ENCODE results near the gene ALKBH4. TPM values are rescaled to one million over a fixed set of nuclear protein-coding genes. Genes with fewer than 3 reads are reported as not detected.
"Not testable (repeated sequence)": the region's sequence is repeated elsewhere in the genome, so short reads cannot be mapped to it uniquely, and the experiment has no call there.

ALKBH4 gene
- total RNA-seq, 1 experiment from 2014 or later = 16.2 TPM

DNA sequence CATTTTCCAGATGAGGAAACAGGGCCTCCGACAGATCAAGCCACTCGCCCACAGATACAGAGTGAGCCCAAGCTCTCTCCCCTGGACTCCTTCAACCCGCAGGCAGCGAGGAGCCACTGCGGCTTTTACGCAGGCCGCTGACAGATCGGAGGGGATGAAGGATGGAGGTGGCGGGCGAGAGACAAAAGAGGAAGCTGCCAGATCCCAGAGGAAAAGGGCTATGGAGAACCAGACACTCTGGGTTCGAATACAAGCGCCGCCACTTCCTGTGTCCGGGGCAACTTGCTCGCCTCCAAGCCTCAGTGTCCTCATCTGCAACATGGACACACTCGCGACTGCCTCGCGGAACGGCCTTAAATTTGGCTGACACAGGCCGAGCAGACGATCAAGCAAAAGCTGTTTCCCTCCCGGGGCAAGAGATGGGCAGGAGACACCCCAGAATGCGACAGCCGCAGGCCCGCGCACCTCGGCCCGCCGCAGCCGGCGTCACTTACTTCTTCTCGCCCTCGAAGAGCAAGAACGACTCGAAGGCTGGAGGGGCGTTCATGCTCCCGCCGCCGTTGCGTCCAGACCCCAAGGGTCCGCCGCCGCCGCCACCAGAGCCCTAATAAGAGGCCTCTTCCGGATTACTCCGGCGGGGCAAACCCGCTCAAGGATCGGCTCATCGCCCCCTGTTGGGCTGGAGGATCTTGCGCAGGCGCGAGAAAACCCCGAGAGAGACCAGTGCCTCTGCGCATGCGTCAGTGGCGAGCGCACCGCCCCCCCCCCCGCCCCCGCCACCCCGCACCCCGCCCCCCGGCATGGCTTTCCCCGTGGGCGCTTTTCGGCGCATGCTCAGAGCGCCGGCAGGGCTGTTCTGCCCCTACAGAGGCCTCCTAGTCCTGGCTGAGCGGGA, 13.9 kb upstream of the ALKBH4 start, which contains the start of gene POLR2J:
Gene POLR2J, minus strand, starts transcription at position 609 of the 895 bp plus-strand sequence. Its CDS starts 62 bp downstream, at position 547.
- DNase-seq (ENCODE audit: low read depth) = peak; percentile 84

DNA sequence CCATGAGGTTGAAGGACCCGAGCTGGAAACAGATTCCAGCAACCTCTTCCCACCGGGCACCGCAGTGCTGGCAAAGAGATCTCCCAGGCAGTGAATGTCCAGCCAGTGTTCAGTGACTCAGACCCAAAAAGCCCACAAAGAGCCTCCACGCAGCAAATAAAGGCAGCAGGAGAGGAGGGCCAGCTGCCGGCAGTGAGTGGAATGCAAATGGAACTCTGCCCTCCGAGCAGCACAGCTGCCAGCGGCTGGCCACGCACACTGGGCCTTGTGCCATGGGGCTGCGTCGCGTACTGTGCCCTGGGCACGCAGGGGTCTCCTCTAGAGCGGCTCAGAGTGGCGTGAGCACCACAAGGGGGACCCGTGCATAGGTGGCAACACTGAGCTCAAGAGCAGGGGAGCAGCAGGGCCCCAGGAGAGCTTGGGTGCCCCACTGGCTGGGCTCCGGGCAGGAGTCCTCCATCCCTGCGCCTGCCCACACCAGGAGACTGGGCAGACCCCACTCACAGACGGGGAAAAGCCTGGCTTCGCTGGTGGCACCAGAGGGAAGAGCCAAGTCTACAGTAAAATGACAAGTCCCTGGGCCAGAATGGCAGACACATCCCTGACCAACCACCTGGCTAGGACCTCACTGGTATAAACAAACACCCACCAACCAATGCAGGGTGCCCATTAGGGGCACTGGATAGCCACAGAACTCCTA, 10.2 kb upstream of the ALKBH4 start:
- DNase-seq (ENCODE audit: low read depth) = peak; percentile 56

- not testable (repeated sequence) for DNase-seq (ENCODE audit: low read depth)
These were observed 9.5 kb upstream of the ALKBH4 start for GRCh38 chr7:102474116-102474515.

DNA sequence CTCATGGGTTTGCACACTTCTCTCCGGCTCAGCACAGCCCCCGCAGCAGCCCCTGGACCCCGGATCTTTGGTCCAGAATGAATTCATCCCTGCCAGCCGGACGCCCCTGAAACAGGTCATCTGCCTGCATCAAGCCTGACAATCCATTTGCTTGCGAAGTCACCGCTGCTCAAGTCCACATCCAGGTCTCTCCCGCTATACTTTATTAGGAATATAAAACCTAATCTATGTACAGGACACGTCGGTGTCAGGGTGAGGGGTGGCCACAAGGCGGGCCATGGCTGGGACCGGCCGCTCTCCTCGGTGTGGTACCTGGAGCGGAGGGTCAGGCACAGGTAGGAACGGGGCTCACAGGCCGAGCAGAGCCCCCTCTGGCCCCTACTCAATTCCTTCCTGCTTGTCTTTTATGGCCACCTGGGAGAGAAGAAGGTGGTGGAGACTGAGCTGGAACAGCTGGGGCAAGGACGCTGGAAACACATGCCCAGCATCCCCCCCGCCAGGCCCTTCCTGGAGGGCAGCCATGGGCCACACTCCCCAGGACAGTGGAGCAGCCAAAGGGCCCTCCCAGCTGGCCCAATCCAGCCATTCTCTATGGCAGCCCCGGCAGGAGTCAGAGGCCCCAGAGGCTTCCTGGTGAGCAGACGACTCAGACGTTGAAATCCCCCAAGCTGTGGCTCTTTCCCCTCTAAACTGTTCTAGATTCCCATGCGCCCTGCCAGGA, 8.8 kb upstream of the ALKBH4 start:
- no peak for DNase-seq (ENCODE audit: low read depth)

GRCh38 chr7:102472126-102473041, 7.7 kb upstream of the ALKBH4 start:
- DNase-seq (ENCODE audit: low read depth) = no peak

DNA sequence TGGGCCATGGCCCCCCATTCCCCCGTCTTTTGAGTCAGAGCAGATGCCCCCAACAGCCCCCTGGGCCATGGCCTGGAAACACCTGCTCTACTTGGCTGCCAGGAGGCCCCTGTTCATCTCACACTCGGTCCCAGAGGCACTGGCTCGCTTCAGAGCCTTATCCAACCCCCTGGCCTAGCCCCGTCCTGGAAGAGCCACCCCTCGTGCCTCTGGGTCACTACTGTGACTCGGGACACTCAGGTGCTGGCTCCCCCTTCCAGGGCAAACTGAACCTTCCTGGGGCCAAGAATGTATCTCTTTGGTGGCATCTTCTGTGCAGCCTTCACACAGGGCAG, 7.1 kb upstream of the ALKBH4 start:
- DNase-seq (ENCODE audit: low read depth) = no peak

GRCh38 chr7:102469972-102470825, 5.5 kb upstream of the ALKBH4 start:
- DNase-seq (ENCODE audit: low read depth) = no peak

DNA sequence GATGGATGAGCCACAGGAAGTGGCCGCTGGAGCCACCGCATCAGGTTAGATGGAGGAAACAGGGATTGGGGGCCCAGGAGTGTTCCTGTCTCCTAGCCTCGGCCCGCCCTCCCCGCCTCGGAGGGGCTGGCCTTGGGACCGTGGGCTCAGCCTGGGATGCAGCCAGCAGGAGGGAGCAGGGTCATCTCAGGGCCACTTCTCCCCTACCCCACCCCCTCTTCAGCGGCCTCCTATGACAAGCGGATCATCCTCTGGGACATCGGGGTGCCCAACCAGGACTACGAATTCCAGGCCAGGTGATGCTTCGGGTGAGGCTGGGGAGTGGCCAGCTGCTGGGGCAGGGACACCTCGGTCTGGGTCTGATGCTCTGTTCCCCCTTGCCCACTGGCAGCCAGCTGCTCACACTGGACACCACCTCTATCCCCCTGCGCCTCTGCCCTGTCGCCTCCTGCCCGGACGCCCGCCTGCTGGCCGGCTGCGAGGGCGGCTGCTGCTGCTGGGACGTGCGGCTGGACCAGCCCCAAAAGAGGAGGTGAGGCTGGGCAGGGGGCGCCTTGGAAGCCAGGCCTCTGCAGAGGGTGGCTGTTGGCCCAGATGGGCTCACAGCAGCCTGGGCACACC, 4.8 kb upstream of the ALKBH4 start:
- no peak for DNase-seq (ENCODE audit: low read depth)

GRCh38 chr7:102468478-102469350, 4.1 kb upstream of the ALKBH4 start:
- no peak for DNase-seq (ENCODE audit: low read depth)

DNA sequence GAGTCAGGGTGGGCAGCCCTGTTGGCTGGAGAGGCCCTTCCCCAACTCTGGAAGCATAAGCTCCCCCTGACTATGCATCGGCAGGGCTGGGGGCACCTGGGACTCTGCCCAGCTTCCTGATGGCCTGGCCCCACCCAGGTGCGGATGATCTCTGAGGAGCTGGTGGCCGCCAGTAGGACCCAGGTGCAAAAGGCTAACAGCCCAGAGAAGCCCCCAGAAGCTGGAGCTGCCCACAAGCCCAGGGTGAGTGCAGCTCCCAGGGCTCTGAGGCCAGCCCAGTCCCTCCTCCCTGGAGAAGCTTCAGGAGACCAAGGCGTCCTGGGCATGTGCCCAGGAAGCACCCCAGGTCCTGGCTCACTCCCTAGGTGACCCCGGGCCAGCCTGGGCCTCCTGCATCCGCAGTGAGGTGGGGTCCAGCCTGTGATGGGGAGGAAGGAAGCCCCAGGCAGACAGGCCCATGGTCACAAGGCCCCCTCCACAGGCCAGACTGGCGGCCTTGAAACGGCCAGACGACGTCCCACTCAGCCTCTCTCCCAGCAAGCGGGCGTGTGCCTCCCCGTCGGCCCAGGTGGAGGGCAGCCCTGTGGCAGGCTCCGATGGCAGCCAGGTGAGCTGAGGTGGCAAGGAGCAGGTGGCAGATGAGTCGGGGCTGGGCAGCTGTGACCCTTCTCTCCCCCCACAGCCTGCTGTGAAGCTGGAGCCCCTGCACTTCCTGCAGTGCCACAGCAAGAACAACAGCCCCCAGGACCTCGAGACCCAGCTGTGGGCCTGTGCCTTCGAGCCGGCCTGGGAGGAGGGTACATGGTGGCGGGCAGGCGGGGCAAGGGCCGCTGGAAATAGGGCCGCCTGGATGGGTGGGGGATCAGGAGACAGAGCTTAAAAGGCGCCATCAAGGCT, 3.2 kb upstream of the ALKBH4 start:
- no peak for DNase-seq (ENCODE audit: low read depth)

DNA sequence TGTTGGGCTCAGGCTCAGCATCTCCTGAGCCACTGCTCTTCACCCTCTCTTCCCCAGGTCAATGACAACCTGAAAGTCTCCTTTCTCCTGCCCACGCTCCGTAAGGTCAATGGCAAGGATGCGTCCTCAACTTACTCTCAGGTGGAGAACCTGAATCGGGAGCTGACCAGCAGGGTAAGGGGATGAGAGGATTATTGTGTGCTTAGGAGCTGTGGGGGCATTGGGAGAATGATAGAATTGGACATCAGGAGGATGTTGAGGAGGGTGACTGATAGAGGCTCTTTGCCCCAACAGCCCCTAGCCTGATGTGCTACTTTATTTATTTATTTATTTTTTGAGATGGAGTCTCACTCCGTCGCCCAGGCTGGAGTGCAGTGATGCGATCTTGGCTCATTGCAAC, 1.4 kb upstream of the ALKBH4 start:
- no peak for DNase-seq (ENCODE audit: low read depth)

- DNase-seq (ENCODE audit: low read depth) = no peak
These were observed 654 bp downstream of the ALKBH4 start for GRCh38 chr7:102463841-102464576.

GRCh38 chr7:102460467-102460866, 4.2 kb downstream of the ALKBH4 start:
- no peak for DNase-seq (ENCODE audit: low read depth)

DNA sequence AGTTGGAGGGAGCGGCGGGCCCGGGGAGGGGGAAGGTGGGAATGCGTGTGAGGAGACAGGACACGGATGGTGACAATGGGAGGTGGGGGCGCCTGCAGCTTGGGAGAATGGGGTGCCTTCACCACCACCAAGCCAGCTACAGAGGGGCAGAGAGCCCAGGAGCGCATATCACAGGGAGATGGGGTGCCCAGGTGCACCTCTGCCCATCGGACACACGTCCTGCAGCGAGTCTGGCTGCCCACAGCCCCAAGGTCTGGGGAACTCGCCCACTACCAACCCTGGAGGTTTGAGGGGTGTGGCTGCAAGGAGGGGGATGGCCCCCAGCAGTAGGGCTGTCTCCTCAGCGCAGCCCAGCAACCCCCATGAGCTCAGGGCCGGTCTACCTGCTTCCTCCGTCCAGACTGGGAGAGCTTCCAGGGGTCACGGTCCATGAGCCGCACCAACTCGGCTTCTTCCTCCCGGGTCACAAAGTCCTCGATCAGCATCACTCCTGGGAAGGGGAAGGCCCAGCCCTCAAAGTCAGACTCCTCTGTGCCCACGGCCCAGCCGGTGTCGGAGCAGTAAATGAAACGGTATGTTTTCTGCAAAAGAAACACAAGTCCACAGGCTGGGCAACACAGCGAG, 5.3 kb downstream of the ALKBH4 start:
- no peak for DNase-seq (ENCODE audit: low read depth)

- no peak for DNase-seq (ENCODE audit: low read depth)
These were observed 7.2 kb downstream of the ALKBH4 start for GRCh38 chr7:102457352-102457924.

DNA sequence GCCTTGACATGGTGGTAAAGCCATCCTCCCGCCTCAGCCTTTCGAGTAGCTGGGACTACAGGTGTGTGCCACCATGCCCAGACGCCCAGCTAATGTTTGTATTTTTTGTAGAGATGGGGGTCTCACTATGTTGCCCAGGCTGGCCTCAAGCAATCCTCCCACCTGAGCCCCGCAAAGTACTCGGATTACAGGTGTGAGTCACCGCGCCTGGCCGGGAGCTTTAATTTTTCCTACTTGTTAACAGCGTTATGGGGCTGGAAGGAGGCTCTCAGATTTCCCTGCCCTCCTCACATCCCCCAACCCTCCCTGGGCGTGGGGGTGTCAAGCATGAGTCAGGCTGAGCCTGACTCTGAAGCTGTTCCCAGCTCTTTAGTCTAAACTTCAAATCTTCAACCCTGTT, 8.3 kb downstream of the ALKBH4 start:
- DNase-seq (ENCODE audit: low read depth) = no peak
